Stimulated activated CD4-positive, alpha-beta T cell treated with anti-CD3 and anti-CD28 coated beads, Interleukin-1b, Interleukin-23, amount 100 ng/mL, for 24 hours (primary cell): Measurements from ENCODE around the gene ARHGEF10L.

Experiments
- DNase-seq, 4 experiments: peaks; one replicate each; pipeline ENCODE4 v3.0.0-alpha.2; 2020; ENCODE audit warnings: low read depth in 4 of 4, low spot score in 1 of 4

ARHGEF10L gene

DNA sequence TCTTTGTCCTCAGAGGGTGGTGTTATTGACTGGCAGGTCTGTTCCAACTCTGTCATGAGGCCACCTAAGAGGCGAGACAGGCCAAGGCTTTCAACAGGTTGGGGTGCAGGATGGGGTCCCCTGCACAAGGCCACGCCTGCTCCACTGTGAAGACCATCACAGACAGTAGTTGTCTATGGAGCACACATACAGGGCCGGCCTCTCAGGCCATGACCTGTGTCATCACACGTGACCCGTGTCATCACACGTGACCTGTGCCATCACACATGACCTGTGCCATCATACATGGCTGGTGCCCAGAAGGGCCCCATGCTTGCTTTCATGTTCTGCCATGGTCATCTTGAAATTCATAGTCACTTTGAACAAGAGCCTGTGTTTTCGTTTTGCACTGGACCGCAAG, 91.9 kb downstream of the ARHGEF10L start:
- DNase-seq: no peak

DNA sequence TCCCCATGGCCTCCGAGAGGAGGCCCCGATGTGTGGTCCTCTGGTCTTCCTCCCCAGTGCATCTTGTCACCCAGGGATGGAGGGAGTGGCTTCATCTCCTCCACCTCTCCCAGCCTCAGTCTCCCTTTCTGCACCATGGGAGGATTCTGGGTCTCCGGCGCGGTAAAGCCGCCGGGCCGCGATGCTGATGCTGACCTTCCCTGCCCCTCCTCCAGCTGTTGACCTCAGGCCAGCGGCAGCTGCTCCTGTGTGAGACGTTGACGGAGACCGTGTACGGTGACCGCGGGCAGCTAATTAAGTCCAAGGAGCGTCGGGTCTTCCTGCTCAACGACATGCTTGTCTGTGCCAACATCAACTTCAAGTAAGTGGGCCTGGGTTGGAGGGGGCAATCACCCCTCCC, 92.6 kb downstream of the ARHGEF10L start:
- no peak for DNase-seq

DNA sequence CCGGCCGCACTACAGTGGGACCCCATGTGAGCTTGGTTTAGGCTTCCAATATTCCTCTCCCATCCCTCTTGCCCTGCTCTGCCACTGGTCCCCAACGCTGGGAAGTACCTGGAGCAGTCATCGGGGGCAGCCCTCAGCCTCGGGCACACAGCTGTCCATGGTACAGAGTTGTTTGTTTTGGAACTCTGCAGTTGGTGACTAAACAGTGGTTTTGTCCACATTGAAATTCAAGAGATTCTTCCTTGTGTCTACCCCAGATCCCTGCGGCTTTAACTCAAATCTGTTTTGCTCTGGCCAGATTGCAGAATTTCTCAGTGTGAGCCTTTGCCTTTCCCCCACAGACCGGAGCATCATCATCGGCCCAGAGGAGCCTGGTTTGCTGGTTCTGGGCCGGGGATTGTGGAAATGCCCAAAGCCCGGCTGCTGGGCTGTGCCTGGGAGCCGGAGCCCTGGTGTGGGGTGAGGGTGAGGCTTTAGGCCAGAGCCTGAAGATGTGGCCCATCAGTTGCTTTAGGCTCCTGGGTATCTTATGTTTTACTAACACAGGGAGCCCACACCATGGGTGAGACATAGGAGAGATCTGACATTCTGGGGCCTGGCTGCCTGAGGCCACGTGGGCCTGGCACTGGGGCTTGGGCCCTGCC, 93.2 kb downstream of the ARHGEF10L start:
- DNase-seq: no peak

DNA sequence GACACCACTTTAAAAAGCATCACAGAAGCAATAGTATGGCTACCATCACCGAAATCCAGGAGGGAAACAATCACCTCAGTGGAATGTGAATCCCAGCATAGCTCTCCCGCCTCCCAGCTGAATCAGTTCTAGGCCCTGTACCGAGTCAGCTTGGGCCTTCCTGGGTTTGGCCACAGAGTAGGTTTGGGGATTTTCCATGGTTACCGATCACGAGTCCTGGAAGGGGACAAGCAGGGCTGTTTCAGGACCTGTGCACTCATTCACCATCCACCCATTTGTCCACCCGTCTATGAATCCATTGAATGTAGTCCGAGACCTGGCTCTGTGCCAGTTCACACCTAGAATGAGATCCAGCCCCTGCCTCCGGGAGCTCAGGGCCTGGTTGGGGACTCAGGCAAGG, 94.2 kb downstream of the ARHGEF10L start:
- no peak for DNase-seq

DNA sequence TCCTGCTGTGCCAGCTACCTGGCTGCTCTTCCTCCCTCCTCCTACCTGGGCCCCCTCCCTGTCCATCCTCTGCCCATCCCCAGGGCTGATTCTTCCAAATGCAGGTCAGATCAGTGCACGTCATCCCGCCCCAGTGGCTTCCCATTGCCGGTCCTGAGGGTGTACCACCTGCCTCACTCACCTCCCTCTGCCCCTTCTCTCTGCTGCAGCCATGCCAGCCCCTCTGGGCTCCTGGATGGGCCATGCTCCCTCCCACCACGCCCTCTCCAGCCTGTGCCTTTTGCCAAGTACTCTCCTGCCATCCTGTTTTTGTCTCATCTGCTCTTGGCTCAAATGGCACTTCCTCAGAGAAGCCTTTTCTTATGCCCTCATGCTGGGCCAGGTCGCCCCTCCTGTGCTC, 95.8 kb downstream of the ARHGEF10L start:
- no peak for DNase-seq

DNA sequence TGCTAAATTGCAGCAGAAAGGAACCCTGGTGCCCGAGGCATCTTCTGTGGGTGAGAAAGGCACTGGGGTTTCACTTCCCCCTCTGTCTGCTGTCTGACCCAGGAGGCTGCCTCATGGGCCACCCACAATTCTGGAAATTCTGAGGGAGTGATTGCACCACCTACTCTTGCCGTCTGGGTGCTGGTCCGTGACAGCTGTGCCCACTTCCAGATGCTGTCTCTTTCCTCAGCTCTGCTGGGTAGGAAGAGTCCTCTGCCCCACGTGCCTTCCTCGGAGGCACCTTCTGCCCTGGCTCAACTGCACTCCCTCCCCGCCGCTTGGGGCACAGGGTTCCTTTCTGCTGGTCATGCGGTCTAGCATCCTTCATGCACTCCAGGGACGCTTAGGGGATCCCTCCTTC, 96.3 kb downstream of the ARHGEF10L start:
- no peak for DNase-seq

DNA sequence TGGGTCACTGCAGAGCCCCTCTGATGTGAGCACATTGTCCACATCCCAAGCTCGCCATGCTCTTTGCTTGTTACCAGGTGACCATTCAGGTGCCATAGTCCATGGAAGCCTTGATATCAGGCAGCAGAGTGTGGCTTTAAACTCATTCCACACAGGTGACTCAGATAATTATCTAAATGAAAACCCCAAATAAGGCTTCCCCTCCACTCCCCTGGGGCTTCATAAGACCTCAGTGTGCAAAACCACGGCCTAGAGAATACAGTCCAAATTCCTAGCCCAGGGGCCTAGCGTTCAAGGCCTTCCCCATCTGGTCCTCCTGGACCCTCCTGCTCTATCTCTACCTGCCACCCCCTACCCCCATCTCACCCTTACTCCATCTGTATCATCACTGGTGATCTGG, 97.1 kb downstream of the ARHGEF10L start:
- no peak for DNase-seq

DNA sequence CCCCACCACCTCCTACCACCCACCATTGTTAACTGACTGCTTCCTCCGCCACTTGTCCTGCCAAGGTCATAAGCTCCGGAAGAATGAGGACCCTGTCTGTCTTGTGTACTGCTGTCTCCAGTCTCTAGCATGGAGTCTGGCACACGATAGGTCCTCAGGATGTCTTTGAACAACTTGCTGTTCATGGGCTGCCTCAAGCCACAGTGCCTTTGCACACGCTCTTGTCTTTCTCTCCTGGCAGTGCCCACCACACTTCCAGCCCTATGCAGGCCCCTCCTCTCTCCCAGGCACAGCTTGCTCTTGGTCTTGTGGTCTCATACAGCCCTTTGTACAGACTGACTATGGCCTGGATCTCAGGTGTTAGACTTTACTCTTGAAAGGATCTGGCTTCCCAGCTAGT, 97.6 kb downstream of the ARHGEF10L start:
- DNase-seq: no peak

DNA sequence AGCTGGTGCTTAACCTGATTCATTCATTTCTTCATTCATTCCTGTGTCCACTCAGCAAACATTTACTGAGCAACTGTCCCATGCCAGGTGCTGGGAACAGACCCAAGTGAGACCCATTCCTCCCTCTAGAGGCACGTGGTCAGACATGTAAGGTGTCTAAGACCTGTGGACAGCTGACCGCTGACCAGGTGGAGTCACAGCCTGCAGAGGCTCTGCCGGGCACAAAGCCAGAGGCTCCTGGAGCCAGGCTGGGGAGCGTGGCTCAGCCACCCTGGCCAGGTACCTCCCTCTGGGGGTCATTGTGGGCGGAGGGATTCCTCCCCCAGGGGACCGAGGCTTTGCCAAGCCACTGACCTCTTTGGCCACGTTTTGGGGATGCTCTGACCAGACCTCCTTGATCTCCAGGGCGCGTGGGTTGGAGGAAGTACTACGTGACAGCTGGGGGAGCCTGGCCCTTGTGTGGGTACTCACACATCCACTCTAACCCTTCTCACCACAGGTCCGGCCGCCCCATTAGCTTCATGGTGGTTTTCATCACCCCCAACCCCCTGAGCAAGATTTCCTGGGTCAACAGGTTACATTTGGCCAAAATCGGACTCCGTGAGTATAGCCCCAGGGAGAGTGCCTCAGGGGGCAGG, 100.3 kb downstream of the ARHGEF10L start:
- no peak for DNase-seq

DNA sequence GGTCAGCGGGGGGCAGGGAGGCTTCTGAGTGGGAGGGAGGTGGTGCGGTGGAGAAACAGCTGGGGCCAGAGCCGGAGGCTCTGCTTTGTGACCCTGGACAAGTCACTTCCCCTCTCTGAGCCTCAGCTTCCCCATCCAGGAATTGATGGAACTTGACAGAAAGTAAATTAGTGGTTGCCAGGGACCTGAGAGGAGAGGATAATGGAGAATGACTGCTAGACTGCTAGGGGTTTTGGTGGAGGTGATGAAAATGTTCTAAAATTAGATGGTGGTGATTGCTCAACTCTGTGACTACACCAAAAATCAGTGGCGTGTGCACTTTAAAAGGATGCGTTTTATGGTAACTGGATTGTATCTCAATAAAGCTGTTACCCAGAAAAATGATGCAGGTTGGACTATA, 100.9 kb downstream of the ARHGEF10L start:
- no peak for DNase-seq

DNA sequence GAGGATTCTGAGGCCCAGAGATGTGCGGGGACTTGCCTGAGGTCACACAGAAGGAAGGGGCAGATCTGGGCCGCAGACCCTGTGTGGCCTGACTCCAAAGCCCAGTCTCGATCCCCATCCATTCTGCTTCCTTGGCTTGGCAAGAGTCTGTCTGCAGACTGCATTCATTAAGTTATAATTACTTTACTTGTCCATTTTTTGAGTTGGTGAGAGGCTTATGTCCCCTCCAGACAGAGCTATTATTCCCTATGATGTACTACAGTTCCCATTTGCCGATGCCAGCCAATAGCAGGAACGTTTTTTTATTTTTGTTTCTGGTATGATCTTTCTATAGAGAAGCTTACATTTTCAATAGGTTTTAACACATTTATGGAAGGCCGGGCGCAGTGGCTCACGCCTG, 101.5 kb downstream of the ARHGEF10L start:
- DNase-seq: no peak

DNA sequence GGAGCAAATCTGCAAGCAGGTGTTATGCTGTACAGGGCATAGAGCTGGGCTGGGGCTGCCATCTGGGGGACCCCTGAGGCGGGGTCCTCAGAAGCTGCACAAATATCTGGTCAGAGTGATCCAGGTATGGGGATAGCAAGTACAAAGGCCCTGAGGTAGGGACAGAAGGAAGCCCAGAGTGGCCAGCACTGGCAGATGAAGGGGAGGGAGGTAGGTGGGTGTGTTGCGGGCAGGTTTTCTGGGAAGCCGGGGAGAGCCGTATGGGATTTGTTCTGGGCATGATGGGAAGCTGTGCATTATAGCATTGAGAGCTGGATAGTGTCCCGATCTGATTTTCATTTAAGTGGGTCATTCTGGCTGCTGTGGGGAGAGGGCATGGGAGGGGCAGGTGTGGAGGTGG, 102.7 kb downstream of the ARHGEF10L start:
- DNase-seq: no peak

DNA sequence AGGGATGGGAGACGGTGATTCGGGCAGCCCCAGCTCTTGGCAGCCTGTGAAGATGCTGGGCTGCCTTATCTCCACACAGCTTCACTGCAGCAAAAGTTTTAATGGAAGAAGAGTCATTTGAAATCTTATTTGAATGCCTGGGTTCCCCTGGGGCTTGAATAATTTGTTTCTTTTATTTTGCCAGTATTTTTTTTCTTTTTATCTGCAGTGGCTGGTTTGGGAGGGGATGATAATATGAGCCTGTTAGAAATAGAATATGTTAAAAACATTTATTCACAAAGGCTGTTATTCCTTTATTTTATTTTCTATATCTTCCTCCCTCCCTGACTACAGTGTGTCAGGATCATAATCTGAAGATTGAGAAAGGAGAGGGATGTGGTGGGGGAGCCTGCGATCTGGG, 103.4 kb downstream of the ARHGEF10L start:
- no peak for DNase-seq

DNA sequence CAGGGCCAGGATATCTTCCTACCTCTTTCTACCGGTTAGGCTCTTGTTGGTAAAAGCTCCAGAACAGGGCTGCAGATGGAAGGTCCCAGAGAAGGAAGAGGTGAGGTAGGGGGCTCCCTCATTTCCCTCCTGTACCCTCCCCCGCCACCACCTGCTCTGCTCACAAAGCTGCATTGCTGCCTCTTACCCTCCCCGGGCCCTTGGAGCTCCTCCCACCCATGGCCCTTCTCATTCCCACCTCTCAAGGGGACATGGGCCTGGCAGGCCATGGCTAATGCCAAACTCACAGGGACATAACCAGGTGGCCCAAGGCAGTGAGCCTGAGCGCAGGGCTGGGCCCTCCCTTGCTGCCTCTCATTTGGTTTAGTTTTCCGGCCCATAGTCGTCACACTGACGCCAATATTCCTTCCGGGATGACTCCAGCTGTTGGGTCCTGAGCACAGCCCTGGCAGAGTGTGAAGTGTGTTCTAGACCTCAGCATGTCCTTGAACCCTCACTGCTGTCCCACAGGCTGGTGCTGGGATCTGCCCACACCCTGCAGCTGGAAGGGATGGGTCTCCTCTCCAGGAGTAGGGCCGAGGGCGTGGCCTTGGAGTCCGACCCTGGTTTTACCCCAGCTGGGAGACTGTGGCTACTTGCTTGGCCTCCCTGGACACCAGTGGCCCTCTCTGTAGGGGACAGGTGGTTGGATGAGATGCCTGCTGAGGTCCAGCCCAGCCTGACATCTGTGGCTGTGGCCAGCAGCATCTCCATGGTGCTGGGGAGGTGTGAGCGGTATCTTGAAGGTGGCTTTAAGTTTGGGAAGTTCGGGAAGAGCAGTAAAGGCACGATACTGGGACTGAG, 104.6 kb downstream of the ARHGEF10L start:
- no peak for DNase-seq

DNA sequence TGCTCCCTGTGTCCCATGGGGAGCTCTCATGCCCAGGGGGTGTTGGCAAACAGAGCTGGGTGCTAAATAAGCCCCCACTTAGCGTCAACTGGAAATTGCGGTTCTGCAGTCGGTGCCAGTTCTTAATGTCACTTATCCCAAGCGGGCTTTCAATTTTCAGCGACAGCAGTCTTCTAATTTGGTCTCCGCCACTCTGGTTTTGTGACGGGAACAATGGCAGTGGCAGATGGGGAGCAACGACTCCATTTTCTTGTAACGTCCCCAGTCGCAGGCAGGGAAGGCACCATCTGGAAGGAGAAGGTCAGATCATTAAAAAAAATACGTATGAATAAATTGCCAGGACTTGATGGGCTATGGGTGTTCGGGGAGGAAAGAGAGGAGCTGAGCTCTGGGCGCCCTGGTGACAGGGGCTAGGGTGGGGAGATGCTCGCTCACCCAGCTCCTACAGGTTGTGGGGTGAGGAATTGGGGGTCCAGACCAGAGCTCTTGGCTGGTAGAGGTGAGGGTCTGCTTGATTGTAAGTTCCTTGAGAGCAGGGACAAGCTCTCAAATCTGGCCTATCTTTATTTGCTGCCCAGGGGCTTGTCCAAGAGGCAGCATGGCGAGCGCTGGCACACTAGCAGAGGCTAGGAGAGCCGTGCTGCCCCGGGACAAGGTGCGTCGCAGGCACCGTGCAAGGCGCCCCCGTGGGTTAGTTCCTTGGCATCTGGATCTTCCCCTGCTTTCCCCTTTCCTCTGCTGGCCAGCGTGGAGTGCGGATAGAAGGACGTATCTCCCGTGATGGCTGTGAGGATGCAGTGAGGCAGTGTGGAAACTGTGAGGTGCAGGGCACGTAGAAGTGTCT, 105.8 kb downstream of the ARHGEF10L start:
- no peak for DNase-seq

DNA sequence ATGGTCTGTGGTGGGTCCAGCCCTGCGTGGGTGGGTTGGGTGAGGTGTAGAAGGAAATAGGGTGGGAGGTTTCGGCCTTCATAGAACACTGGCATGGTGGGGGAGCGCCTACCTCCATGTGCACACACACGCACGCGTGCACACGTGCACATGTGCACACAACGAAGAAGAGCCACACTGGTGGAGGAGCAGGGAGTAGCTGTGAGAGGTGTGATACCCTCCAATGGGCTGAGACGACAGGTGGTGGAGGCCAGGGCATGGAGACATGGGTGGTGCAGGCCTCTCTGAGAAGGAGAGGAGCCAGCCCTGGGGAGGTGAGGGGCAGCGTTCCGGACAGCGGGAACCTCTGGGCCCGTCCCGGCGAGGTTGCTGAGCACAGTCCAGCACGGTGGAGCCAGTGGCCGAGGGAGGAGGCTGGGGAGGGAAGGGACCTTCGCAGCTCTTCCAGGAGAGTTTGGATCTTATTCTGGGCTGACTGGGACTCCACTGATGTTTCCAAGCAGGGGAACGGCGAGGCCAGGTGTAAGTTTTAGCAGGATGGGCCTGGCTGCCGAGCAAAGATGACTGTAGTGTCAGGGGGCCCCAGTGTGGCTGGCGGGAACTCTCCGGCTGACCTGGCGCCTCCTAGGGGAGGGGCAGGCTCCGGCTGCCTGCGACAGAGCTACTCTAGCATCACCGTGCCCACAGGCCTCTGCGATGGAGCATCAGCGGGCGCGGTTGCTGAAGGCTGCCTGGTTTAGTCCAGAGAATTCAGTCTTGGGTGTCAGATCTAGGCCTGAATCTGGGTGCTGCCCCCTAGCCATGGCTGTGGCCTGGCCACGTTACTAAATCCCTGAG, 107.2 kb downstream of the ARHGEF10L start:
- DNase-seq: no peak

DNA sequence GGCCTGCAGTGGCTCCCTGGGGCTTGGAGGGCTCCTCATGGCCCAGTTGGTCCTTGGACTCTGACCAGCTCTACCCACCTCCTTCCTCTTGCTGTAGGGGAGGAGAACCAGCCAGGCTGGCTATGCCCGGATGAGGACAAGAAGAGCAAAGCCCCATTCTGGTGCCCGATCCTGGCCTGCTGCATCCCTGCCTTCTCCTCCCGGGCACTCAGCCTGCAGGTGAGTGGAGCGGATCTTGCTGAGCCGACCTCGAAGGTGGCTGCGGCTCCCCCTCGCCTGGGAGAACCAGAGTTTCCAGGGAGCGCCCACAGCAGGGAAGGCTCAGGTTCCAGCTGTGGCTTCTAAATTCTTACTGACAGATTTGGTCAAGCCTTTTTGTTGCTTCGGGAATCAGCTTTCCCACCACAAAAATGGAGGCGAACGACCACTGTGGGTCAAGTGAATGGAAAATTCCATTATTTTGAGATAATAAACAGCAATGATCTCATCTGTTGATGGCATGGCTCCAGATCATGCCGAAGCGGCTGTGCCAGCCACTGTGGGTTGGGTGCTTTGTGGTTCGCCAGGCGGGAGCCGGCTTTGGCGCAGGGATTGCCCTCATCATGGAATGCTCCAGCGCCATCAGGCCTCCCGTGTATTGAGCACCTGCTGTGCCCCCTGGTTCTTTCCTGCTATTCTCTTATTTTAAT, 109.1 kb downstream of the ARHGEF10L start:
- DNase-seq: no peak

DNA sequence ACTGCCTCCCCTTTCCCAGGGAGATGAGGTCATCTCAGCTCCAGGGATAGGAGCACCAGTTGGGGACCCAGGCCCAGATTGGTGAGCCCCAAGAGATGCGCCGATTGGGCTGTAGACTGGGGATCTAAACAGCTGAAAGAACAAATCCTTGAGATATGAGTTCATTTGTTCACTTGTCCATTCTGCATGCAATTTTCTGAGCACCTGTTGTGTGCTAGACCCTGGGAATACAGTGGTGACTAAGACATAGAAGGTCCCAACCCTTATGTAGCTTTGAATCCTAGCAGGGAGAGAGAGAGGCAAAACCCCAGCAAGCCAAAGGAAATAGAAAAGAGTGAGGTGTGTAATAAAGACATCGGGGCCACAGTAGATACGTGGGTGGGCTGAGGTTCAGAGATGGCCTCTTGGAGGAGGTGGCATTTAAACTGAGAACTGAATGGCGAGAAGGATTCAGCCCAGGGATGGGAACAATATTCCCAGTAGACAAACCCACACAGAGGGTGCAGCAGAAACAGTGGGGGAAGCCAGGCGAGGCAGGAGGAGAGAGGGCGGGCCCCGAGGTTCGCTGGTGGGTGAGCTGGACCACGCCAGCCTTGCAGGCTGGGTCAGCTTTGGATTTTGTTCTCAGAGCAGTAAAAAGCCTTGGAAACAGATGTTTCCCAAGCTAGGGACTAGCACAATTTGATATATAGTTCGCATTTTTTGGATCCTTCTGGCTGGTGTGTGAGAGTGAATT, 110.0 kb downstream of the ARHGEF10L start:
- DNase-seq: no peak

DNA sequence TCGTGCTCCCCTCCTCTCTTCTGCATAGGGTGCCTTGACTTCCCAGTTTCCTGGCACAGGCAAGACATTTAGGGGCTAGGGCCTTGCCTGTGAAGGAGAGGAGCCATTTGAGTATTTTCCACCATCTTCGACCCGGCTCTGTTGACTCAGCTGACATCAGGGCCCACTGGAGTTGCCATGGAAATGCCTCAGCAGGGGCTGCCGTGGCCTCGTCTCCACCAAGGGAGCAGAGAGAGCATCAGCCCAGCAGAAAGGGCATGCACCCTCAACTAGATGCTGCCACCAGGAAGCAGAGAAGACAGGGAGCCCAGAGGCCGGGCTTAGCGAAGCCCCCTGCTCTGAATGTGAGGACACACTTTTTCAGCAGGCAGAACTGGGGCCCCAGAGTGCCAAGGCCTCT, 113.8 kb downstream of the ARHGEF10L start:
- DNase-seq: no peak
